HEK293T (cell line): ENCODE data around the gene CFAP299.
"Not testable (repeated sequence)": the region's sequence is repeated elsewhere in the genome, so short reads cannot be mapped to it uniquely, and the experiment has no call there.

Experiments
- ARNT ChIP-seq: fragments of 450-650 bp; IDR thresholded peaks from 2 replicates; pipeline ENCODE4 v1.6.1; 2017; ENCODE audit warnings: mild to moderate bottlenecking
- FOXA1 ChIP-seq: fragments of 450-650 bp; IDR thresholded peaks from 2 replicates; pipeline ENCODE4 v1.6.1; 2016; ENCODE audit warnings: mild to moderate bottlenecking
- FOXM1 ChIP-seq: fragments of 450-650 bp; IDR thresholded peaks from 2 replicates; pipeline ENCODE4 v1.6.1; 2017; ENCODE audit warnings: mild to moderate bottlenecking, borderline replicate concordance
- HDGF ChIP-seq: fragments of 450-650 bp; IDR thresholded peaks from 2 replicates; pipeline ENCODE4 v1.6.1; 2017; ENCODE audit warnings: antibody characterized with exemption, borderline replicate concordance
- LEF1 ChIP-seq: fragments of 450-650 bp; IDR thresholded peaks from 2 replicates; pipeline ENCODE4 v1.6.1; 2017; ENCODE audit warnings: mild to moderate bottlenecking, borderline replicate concordance
- PKNOX1 ChIP-seq: fragments of 450-650 bp; IDR thresholded peaks from 2 replicates; pipeline ENCODE4 v1.6.1; 2016
- SUZ12 ChIP-seq: fragments of 450-650 bp; IDR thresholded peaks from 2 replicates; pipeline ENCODE4 v1.6.1; 2016; ENCODE audit warnings: mild to moderate bottlenecking
- TARDBP ChIP-seq: fragments of 450-650 bp; IDR thresholded peaks from 2 replicates; pipeline ENCODE4 v1.6.1; 2016

- TF ChIP-seq FOXA1, TARDBP, FOXM1, PKNOX1, HDGF, SUZ12, LEF1, ARNT: not testable (repeated sequence)
These were observed 458.1 kb downstream of the CFAP299 start for GRCh38 chr4:80793660-80794059.
